NCI-H146 (cell line): ENCODE results near the gene SLC5A12.
"Not testable (repeated sequence)": the region's sequence is repeated elsewhere in the genome, so short reads cannot be mapped to it uniquely, and the experiment has no call there.

Experiments used
- DNase-seq: peaks from one replicate; lab custom pipeline; 2025; lab: John Stamatoyannopoulos, UW

Gene SLC5A12

GRCh38 chr11:26651916-26652315 is 69.9 kb downstream of the SLC5A12 start:
- no peak for DNase-seq

GRCh38 chr11:26649884-26650283 is 72.0 kb downstream of the SLC5A12 start:
- DNase-seq = peak; percentile 85

- DNase-seq = not testable (repeated sequence)
Measured at GRCh38 chr11:26643314-26643713, 78.5 kb downstream of the SLC5A12 start.

- no peak for DNase-seq
Measured at GRCh38 chr11:26632691-26633159, 89.1 kb downstream of the SLC5A12 start.

GRCh38 chr11:26626346-26626745 is 95.5 kb downstream of the SLC5A12 start:
- no peak for DNase-seq

- DNase-seq = no peak
Measured at GRCh38 chr11:26623076-26623659, 98.7 kb downstream of the SLC5A12 start.

GRCh38 chr11:26622181-26622580 is 99.7 kb downstream of the SLC5A12 start:
- no peak for DNase-seq

- no peak for DNase-seq
Measured at GRCh38 chr11:26621132-26621531, 100.7 kb downstream of the SLC5A12 start.

- peak; percentile 77 for DNase-seq
Measured at GRCh38 chr11:26620282-26621045, 101.4 kb downstream of the SLC5A12 start.

- no peak for DNase-seq
Measured at GRCh38 chr11:26618441-26618840, 103.4 kb downstream of the SLC5A12 start.
